NOMO-1 (cell line): ENCODE data around the gene SLCO3A1.
A peak's percentile ranks its signal among the peaks of the same experiment; 100 is the strongest.
"Not testable (repeated sequence)": the region's sequence is repeated elsewhere in the genome, so short reads cannot be mapped to it uniquely, and the experiment has no call there.

Experiments used
- DNase-seq, 2 experiments: peaks; one replicate each; lab custom pipeline; 2025; ENCODE audit not compliant: unreplicated experiment in 2 of 2; lab: John Stamatoyannopoulos, UW

SLCO3A1 gene

GRCh38 chr15:91954292-91954691 lies 100.8 kb downstream of the SLCO3A1 start:
- DNase-seq: peak; percentile 13 to 25

DNA sequence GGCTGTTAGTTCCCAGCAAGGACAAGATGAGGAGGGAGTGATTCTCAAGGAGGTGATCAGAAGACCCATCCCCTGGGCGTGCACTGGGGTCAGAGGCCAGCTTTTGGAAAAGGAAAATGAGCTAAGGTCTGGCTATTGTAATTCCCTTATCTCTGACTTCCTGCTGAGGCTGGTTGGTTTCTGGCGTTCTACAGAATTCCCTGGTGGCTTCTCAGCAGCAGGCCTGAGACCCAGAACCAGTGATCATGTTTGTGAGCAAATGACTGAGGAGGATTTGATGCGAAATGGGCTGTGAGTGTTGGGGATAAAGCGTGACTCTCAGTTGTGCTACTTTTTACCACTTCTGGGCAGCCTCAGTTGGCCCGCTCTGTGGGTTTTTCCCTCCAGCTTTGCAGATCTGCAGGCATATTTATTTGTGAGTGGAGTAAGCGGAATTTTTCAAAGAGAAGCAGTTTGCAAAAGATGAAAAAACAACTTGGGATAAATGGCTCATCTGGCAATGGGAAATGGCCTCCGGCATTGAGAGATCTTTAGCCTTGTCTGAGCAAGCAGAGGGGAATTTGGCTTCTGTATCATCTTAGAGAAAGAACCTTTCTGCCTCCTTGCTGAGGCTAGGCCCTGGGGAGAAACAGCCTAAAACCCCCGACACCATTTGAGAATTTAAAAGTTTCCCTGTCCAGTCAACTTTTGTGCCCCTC lies 102.7 kb downstream of the SLCO3A1 start:
- no peak for DNase-seq

- DNase-seq: no peak
Observed at GRCh38 chr15:91961357-91961756, 107.8 kb downstream of the SLCO3A1 start.

GRCh38 chr15:91963747-91964146 lies 110.2 kb downstream of the SLCO3A1 start:
- DNase-seq: not testable (repeated sequence)

DNA sequence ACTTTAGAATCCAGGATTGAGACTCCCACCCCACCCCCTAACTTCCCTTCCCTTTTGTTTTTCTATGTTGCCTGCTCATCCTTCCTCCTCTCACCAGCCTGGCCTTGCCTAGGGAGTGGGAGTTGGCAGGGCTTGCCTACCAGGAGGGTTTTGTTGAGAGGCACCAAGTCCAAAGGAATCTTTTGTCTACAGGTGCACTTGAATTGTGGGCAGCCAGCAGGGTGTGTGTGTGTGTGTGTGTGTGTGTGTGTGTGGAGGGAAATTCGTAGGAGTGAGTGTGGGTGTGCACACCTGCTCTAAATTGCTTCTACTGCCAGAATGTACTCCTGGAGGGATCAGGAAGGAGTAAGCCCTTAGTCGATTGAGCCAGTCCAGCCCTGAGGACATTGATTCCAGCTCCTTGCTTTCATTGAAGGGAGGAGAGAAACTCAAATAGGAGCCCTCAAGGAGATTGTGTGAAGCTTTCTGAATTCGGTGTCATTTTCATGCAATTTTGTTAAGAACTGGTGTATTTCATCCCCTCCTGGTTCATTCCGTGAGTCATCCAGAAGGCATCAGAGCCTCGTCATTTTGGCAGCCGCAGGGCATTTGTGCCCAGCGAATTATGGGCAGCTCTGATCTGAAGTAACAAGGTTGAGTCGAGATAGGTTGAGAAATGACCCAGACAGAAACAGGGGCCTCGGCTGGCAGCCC lies 112.1 kb downstream of the SLCO3A1 start:
- no peak for DNase-seq

DNA sequence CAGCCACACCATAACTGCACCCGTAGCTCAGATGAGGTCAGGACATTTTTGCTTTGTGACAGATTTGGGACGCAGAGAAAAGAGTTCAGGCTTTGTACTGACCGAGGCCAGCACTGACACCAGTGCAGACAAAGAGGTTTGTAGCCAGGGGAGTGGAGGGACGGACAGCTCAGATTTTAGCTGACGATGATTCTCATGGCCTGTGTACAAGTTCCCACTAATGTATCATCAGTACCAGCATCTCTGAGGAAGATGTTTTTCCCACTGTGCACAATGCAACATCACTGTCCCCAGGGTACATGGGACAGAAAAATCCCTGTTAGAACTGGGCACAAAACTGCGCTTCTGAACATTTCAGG lies 112.7 kb downstream of the SLCO3A1 start:
- no peak for DNase-seq

DNA sequence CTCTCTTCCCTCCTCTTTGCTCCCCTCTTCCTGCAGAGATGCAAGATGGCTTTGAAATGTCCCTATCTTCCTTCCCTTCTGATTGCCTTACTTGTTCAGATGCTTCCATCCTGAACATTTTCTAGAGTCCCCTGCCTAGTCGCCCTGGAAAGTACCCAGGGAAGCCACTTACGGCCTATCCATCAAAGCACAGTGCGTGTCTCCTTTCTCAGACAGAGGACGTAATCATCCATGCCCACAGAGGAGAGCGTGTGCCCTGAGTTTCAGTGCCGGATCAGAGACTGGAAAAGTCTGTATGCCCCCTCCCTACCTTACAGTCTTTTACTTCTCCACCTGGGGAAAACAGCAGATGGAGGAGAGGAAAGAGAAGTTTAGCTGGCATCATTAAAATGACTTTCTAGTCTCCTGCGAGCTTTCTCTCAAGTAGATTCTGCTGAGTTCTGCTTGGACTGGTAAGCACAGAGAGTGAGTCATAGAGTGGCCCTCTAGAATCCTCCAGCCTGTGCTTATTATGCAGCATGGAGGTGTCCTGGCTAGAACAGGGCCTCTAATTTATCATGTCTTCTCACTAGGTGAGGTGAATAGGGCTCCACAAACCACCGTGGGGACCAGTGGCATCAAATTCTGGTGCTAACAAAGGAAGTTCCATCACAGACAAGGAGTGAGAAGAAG lies 114.6 kb downstream of the SLCO3A1 start:
- no peak for DNase-seq

DNA sequence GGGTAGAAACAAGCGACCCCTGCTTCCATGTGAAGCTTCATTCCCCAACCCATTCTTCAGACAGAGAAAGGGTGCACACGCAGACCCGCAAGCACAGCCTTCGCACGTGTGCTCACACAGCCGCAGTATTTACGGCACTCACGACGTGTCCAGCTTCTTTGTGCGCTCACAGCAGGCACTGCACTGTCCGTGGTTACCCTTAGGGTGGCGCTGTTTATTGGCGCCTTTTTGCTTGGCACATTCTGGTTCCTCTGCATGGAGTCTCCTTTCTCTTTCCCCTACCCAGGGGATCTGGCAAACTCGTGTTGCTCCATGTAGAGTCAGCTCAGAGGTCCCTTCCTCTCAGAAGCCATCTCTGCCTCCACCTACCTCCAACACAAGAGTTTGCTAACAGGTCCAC lies 115.1 kb downstream of the SLCO3A1 start:
- no peak for DNase-seq

- DNase-seq: no peak
Observed at GRCh38 chr15:91970142-91970541, 116.6 kb downstream of the SLCO3A1 start.

- no peak for DNase-seq
Observed at GRCh38 chr15:91973481-91973880, 120.0 kb downstream of the SLCO3A1 start.

GRCh38 chr15:91974321-91974720 lies 120.8 kb downstream of the SLCO3A1 start:
- no peak for DNase-seq

DNA sequence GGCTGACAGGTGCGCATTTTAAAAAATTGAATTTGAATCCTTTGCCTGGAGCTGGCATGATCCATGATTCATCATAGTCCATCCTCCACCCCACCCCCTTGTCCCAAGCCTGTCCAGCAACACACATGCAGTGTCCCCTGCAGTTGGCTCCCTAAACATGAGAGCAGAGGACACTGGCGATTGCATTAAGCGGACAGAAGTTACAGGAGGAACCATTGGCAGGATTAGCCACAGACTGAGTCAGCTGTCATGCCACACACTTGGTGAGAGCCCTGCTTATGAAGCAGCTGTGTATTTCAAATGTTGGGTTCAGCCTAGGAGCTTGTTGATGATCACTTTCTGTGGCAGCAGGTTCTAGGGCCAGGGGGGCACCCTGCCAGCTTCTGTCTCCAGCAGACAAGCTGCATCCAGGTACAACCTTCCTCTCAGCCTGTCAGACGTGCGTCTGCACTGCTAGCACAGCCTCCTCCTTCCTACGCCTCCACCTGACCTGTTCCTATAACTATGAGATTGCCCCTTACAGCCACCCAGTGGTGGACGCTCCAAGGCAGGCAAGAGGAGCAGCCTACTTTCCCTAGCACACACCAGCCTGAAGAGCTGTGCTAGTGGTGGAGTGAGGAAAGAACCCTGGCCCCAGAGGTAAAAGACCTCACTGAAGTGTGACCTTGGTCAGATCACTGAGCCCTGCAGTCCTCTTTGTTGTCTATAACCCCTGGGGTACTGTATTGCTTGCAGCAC lies 121.9 kb downstream of the SLCO3A1 start:
- DNase-seq: no peak

GRCh38 chr15:91976966-91977365 lies 123.5 kb downstream of the SLCO3A1 start:
- no peak for DNase-seq

DNA sequence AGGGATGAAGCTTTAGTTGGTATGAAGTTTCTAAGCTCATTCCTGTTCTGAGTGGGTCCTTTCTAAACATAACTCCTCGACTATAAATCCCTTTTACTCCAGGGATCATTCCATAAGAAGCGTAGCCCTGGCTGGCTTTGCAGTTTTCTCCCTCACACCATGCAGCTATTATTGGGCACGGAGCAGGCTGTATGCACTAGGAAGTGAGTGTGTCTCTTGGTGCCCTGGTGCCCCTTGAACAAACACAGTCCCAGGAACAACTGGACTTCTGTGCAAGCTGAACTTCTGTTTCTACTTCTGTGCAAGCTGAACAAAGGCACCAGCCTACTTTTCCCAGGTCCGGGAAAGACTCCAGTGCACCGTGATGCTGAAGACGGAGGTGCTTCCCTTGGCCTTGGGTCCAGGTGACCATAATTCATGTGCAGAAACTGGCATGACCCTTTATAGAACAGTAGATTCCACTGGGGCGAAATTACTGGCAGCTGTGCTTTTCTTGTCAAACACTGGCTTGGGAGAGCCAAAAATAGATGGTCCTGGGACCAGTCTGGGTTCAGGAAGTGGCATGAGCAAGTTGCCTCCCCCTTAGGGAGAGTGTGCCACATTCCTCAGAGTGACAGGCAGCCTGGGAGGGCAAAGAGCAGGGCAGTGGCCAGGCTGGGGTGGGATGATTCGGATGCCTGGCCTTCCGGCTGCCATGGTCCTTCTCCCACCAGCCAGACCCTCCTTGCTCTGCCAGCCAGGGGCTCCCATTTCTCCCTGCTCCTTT lies 127.2 kb downstream of the SLCO3A1 start:
- DNase-seq: no peak

- no peak for DNase-seq
Observed at GRCh38 chr15:91981821-91982800, 128.6 kb downstream of the SLCO3A1 start.

DNA sequence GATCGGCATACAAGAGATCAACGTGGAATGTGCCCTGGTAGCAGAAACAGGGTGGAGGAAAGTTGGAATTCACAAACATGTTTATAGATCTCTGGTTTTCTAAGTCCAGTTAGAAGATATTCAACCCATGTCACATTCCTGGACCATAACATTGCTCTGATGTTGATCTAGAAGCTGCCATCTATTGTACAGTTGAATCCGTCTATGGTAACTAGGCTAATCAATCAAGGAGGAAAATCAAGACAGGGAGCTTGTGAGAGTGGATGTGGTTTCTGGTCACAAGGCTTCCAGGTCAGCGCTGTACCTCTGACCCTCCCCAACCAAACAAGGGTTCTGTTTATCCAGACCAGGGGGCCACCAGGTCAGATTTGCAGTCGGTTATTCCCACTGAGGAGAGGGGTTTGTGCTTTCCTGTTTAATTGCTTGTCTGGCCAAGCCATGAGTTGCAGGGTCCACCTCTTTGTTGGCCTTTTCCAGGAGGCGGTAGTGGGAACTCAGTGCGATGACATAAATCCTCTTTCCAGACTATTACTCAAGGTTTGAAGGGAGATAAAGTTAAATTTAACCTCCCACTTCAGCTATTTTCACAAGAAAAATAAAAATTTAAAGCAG lies 130.3 kb downstream of the SLCO3A1 start:
- no peak for DNase-seq

- DNase-seq: no peak
Observed at GRCh38 chr15:91985297-91985696, 131.8 kb downstream of the SLCO3A1 start.

- DNase-seq: peak; percentile 39 to 70
Observed at GRCh38 chr15:91988071-91988470, 134.6 kb downstream of the SLCO3A1 start.

DNA sequence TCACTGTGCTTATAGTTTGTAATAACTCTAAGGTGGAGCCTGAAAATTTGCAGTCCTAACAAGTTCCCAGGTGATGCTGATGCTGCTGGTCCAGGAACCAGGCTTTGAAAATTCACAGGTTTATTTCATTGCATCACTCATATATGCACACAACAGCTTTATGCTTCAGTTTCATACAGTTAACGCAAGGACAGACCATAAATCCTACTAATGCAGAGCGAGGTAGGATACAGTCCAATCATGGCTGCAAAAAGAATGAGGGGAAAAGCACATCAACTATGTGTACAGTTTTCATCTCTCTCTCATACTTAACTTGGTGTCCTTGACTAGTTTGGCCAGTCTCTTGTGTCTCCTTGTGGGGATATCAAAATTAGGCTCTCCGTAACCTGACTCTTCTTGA lies 135.1 kb downstream of the SLCO3A1 start:
- no peak for DNase-seq
